GM21786 (cell line): Measurements from ENCODE around the gene PAX6.

Source experiments
- ATAC-seq: cut with Tn5 transposase; IDR thresholded peaks from one replicate; pipeline ENCODE4 v1.9.1; 2021; ENCODE audit not compliant: unreplicated experiment

Gene PAX6

GRCh38 chr11:31822927-31823643 lies 12.0 kb upstream of the PAX6 start:
- no peak for ATAC-seq

GRCh38 chr11:31822175-31822926 lies 11.2 kb upstream of the PAX6 start:
- no peak for ATAC-seq

GRCh38 chr11:31821766-31822165 lies 10.6 kb upstream of the PAX6 start:
- no peak for ATAC-seq

GRCh38 chr11:31821235-31821764 lies 10.2 kb upstream of the PAX6 start:
- ATAC-seq = no peak

- no peak for ATAC-seq
Observed at GRCh38 chr11:31820438-31820818, 9.3 kb upstream of the PAX6 start.

GRCh38 chr11:31819621-31820437 lies 8.7 kb upstream of the PAX6 start:
- no peak for ATAC-seq

- no peak for ATAC-seq
Observed at GRCh38 chr11:31818874-31819331, 7.8 kb upstream of the PAX6 start.

- no peak for ATAC-seq
Observed at GRCh38 chr11:31818425-31818755, 7.3 kb upstream of the PAX6 start.

GRCh38 chr11:31817621-31818424 lies 6.7 kb upstream of the PAX6 start:
- no peak for ATAC-seq

GRCh38 chr11:31817054-31817620 lies 6.0 kb upstream of the PAX6 start:
- ATAC-seq = no peak

- no peak for ATAC-seq
Observed at GRCh38 chr11:31816468-31817053, 5.4 kb upstream of the PAX6 start.

- no peak for ATAC-seq
Observed at GRCh38 chr11:31815711-31816467, 4.8 kb upstream of the PAX6 start.

- ATAC-seq = no peak
Observed at GRCh38 chr11:31814176-31814868, 3.2 kb upstream of the PAX6 start.

- no peak for ATAC-seq
Observed at GRCh38 chr11:31813391-31814175, 2.5 kb upstream of the PAX6 start.

GRCh38 chr11:31812383-31813381 lies 1.6 kb upstream of the PAX6 start:
- ATAC-seq = no peak

GRCh38 chr11:31809857-31810778 lies 1.0 kb downstream of the PAX6 start:
- ATAC-seq = no peak
